GM19239 (cell line): ENCODE results near the gene CDK2AP2.
"Not testable (repeated sequence)": the region's sequence is repeated elsewhere in the genome, so short reads cannot be mapped to it uniquely, and the experiment has no call there.

Experiments
- DNase-seq: peaks from one replicate; pipeline ENCODE4 v3.0.0; 2011; ENCODE audit warnings: low spot score; ENCODE audit not compliant: insufficient read length
- FAIRE-seq: peaks from 2 replicates; lab custom pipeline; 2011; peaks lifted over from hg19 to GRCh38; lab: Jason Lieb, UNC

CDK2AP2 gene

DNA sequence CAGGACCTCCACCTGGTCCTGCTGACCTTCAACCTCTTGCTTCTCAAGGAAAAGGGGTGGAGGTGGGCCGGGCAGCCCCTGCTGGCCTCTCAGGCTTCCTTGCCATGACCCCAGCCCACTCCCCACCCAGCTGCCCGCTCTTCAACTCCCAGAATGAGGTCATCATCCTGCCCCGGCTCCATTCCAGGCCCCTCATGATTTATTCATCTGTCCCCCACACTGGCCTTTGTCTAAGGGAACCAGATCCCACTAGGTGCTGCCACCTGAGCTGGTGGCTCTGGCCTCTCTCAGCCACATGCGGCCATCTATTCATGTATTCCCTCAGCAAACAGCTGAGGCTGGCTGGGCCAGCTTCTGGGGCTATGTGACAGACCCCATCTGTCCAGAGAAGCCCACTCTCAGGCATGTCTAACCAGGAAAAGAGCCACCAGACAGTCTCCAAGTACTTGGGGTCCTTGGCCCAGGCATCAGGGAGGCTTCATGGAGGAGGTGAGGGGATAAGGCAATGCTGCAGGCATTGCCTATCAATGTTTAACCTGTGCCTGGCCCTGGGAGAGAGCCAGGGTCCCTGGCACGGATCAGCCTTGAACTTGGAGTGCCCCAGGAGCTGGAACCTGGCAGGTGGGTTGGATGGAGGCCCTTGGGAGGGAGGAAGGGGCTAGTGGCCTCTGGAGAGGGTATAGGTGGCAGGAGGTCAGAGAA lies 17.5 kb upstream of the CDK2AP2 start:
- DNase-seq = no peak
- no peak for FAIRE-seq

DNA sequence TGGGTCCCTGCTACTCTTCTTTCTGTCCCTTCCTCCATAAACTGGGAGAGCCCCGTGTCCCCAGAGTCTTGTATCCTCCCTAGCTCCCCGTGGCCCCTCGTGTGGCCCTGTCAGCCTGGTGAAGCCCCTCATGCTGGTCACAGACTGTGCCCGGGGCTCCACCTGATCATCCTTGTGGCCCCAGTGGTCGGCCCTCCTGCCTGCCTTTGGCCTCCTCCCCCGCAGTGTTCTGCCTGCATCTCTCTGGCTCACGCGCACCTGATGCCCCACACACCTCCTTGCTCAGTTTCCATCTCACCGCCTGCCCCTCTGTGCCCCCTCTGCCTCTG lies 16.5 kb upstream of the CDK2AP2 start:
- FAIRE-seq (no peak), DNase-seq (no peak)

DNA sequence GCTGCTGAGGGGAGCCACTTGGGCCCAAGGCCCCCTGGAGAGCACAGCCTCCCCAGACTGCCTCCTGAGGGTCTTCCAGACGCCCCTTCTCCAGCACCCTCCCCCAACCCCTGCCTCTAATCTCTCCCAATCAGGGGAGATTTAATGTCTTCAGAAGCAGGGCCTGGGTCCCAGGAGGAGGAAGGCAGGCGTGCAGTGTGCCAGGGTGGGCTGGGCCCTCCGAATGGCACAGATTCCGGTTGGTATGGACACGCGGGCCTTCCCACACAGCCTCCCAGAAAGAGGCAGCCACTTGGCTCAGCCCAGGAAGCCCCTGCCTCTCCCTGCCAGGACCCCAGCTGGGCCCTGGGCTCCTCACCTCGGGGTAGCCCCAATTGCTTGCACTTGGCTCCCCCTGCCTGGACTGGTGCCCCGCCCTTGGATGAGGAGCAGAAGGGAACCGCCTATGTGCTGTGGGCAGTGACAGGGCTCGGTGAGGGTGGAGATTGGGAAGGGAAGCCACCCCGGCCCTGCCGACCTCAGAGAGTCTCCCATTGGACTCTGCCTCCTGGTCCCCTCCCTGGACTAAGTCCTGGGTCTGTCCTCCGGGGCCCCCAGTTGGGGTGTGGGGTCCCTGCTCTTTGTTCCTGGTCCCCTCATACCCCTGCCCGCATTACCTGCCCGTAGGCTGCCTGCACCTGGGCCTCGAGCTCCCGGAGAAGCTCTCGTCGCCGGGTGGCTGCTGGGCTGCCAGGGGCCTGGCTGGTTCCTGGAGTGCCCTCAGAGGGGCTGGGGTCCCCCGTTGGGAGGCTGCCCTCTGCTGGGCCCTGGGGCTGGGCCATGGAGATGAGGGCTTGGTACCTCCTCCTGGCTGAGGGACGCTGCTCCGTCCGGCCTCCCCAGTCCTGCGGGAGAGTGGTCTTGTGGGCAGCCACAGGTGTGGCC lies 15.9 kb upstream of the CDK2AP2 start:
- FAIRE-seq (no peak), DNase-seq (no peak)

DNA sequence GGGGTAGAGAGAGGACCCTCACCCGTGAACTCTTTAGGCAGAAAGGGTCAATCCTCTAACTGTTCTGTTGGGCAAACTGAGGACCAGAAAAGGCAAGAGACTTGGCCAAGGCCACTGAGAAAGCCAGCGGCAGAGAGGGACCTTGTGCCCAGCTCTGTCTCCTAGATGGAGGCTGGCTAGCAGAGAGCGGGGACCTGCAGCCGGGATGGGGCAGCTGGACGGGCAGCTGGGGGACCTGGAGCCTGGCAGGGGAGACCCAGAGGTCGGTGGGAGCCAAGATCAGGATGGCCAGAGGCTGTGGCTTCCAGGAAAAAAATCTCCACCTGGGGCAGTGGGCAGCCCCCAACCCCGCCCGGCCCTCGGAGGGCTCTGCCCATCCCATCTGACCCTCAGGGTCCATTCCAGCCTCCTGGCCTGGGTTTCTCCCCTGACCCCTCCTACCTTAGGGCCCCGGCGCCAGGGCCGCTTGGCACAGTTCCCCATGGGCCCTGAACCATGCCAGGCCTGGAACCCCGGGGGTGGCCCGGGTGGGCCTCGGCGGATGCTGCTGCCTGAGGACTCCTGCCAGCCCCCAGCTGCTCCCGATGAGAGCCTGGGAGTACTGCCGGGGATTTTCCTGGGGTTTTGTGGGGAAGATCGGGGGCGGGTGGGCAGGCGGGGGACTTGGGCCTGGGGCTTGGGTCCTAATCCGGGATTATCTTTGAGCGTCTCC lies 15.0 kb upstream of the CDK2AP2 start, which contains the start of gene CABP2:
TSS of gene CABP2 (minus strand) at position 603 of the 712 bp plus-strand sequence. CDS start at position 483, 120 bp downstream.
- no peak for FAIRE-seq
- DNase-seq = no peak

DNA sequence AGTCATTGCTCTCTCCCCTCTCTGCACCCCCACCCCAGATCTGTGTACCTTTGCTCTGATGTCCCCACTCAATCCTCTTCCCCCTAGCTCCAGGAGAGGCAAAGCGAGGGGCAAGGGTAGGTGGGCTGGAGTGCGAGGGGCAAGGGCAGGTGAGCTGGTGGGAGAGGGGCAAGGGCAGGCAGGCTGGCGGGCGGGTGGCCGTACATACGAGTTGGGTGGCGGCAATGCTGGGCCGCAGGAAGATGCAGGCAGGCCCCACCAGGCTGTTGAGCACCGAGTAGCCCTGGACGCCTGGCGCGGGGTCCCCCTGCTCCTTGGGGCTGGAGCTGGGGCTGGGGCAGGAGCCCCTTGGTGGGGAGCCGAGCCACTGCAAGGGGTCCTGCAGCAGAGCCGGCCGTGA lies 14.4 kb upstream of the CDK2AP2 start:
- FAIRE-seq (no peak), DNase-seq (no peak)

DNA sequence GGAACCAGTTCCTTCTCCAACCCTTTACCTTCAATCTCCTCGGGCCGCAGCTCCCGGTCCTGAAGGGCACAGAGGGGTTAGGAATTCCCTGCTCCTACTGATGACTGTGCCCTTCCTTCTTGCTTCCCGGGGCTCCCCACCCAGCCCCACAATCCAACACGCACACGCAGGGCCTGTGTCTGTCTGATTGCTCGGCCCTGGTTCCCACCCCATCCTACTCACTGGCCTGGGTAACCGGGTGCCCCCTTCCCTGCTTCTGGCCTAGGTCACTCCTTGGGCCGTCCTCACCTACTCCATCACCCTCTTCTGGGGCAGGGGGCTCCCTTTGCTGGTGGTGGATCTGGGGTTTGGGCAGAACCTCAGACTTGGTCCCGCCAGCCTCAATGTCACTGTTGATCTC lies 14.0 kb upstream of the CDK2AP2 start:
- DNase-seq = no peak
- no peak for FAIRE-seq

DNA sequence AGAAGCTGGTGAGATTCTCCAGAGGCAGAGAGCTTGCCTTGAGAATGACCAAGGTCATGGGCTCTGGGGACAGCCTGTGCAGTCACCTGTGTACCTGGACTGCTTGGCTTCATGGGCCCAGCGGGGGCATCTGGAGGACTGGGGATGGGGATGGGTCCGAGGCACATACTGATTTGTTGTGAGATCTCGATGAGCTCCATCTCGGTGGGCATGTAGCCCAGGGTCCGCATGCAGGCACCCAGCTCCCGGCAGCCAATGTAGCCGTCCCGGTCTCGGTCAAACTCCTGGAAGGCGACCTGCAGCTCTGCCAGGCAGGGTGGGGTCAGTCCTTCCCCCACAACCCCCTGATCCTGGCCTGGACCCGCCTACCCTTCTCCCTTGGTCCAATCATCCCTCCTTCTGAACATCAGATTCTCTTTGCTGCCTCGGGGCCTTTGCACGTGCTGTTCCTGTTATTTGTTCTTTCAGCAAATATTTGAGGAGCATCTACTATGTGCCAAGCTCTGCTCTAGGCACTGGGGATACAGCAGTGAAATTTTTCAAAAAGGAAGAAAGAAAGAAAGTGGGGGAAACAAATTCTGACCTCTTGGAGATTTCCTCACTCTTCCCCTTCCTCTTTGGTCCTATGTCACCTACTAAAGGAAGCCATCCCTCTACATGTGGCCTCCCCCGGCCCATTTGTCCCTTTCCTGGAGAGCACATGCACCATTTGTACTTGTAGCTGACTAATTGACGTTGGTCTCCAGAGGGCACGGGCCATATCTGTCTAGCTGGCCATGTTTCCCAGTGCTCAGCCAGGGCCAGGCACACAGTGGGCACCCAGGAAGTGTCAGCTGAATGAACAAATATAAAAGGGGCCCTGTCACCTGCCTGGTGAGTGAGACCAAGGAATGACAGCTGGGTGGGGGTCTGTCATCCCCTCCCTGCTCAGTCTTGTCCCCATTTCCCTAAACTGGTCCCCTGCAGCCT lies 13.2 kb upstream of the CDK2AP2 start:
- no peak for FAIRE-seq
- no peak for DNase-seq

DNA sequence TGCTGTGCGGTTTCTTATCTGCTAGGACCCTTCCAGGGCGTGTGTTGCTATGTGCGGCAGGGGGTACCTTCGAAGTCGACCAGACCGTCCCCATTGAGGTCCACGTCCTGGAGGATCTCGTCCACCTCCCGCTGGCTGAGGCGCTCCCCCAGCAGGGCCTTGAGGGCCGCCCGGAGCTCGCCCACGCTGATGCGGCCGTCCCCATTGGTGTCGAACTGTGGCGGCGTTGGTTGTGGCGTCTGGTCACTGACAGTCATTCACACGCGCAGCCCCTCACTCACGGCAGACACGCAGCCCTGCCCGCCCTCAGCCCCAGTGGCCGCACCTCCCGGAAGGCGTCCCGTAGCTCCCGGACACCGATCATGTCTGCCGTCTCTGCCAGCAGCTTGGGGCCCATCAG lies 11.8 kb upstream of the CDK2AP2 start:
- DNase-seq (no peak), FAIRE-seq (no peak)

DNA sequence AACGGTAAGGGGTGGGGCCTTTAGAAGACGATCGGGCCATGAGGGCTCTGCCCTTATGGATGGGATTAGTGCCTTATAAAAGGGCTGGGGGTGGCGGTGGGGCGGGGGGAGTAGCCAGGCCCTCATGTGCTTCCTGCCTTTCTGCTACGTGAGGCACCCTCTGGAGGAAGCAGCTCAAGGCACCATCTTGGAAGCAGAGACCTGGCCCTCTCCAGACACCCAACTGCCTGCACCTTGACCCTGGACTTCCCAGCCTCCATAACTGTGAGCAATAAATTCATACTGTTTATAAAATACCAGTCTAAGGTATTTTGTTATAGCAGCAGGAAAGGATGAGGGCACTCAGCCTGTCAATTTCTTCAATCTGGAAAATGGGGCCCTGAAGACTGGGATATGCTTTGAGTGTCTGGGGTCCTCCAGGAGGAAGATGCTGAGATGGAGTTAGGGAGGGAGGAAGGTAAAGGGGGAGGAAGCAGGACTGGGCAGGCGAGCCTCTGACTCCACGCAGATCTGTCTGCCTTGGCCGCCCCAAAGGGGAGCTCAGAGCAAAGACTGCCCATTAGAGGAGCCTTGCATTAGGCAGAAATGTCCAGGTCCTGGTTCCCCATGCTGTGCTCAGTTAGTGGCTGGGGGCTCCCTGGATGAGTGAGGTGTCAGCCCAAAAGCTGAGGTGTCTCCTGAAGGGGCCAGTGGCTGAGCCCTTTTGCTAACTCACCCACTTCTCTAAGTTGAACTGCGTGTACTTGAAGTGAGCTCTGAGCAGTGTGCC lies 10.0 kb upstream of the CDK2AP2 start:
- FAIRE-seq = no peak
- no peak for DNase-seq

DNA sequence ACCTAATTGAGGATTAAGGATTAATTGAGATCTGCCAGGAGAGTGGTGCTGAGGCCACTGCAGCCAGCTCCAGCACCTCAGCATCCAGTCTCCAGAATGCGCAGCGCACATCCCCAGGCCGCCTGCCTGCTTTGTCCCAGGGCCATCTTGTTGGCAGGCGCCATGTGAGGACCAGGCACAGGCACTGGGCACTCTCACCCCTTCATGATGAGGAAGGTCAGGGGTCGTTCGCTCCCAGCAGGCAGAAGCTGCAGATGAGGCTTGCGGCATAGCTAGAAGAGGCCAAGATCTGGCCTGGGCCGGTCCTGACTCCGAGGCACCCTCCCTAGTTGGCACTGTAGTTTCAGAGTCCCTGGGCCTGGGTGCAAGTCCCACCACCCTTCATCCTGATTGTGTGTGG lies 8.8 kb upstream of the CDK2AP2 start:
- DNase-seq (no peak), FAIRE-seq (no peak)

DNA sequence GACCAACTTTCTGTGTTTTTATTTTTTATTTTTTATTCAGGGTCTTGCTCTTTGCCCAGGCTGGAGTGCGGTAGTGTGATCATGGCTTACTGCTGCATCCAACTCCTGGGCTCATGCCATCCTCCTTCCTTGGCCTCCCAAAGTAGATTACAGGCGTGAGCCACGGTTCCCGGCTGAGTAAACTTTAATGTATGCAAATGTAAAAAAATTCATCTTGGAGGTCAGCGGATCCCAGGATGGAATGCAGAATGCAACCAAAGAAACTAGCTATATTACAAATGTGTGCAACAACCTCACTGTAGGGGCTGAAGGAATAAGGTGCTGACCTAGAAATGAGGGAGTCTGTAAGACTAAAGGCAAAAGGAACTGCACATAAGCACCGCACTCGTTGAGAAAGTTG lies 6.2 kb upstream of the CDK2AP2 start:
- FAIRE-seq (no peak), DNase-seq (no peak)

DNA sequence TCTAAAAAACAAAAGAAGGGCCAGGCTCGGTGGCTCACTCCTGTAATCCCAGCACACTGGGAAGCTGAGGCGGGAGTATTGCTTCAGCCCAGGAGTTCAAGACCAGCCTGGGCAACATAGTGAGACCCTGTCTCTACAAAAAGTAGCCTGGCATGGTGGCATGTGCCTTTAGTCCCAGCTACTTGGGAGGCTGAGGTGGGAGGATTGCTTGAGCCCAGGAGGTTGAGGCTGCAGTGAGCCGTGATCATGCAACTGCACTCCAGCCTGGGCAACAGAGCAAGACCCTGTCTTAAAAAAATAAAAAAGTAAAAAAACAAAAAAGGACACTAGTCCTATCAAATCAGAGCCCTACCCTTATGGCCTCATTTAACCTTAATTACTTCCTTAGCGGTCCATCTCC lies 3.6 kb upstream of the CDK2AP2 start:
- not testable (repeated sequence) for FAIRE-seq, DNase-seq

DNA sequence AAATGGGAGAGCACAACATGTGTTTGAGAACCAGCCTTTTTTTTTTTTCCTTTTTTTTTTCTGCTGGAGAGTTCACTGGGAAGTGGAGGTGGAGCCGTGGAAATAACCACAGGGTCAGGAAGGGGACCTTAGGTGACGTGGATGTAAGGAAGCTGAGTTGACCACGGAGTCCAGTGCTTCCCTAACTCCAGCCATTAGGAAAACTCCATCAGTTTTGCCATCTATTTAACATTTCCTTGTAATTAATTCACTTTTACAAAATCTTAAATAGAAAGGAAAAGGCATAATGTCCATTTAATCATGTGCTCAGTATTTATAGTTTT lies 2.0 kb upstream of the CDK2AP2 start:
- no peak for DNase-seq
- FAIRE-seq = no peak

DNA sequence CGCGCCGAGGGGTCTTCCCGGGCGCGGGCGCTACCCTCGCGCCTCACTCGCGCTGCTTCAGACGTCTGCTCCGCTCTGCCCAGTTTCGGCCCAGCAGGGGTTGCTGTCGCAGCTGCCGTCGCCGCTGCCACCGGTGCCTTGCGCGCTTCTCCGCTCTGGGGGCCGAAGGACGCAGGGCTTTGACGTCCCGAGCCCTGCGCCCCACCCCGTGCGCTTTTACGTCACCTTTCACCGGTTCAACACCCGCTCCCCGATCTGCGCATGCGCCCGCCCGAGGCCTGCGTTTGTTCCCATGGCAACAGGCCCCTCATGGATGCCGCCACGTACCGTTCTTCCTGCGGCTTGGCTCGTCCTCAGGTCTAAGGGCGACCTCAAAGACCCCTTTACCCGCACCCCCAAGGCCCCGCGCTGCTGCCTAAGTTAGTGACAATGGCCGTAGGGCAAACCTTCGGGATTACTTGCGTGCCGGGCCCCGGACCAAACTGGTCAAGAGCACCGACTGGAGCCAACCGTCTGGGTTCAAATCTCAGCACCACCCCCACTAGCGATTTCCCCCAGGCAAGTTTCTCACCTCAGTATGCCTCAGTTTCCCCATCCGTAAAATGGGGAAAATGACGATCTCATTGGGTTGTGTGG lies 642 bp upstream of the CDK2AP2 start:
- DNase-seq = peak; percentile 94
- no peak for FAIRE-seq

DNA sequence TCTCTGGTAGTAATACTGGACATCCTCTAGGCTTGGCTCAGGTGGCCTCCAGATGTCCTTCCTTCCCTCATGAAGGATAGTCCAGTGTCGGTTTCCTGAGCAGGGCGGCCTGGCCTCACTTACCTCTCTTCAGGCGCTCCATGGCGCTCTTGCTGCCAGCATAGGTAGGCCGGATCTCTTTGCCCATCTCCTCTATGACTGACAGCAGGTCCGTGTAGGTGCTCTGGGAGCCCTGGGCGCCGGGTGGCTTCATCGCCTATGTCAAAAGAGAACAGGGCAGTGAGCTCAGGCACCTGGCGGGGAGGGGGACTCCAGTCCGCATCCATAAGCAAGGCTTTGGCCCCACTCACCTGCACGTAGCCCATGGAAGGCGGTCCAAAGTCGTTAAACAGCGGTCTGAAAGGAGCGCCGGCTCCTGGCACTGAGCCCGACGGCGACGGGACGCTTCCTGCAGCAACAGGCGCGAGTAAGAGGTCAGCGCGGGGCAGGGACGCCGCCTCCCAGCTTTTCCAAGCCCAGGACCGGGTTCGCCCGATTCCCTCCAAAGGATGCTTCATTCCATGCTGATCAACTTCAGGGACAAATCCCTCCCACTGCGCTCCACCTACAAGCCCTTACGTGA lies 609 bp downstream of the CDK2AP2 start:
- FAIRE-seq = peak; percentile 59
- DNase-seq = no peak

DNA sequence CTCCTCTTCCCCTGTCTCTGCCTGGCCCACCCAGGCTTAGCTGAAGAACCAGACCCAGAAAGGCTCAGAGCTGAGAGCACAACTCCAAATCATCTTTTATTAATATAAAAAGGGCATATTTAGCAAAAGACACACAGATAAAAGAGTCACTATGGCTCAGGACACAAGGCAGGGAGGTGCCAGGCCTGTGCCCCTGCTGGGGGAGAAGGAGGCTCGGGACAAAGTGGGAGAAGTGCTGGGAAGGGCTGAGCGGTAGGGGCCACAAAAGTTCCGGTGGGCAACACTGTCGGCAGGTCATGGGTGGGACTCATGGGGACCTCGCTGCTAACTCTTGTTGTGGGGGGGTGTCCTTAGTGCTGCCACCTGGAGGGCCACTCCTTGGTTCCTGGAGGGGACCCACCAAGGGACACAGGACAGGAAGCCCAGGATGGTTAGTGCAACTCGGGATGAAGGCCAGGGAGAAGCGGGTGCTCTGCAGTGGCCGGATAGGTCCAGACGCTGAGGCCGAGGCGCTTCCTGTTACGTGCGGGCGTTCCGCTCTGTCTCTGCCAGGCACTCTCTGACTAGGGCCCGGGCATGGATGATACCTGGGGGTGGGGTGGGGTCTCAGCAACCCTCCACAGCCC lies 1.4 kb downstream of the CDK2AP2 start:
- no peak for DNase-seq

DNA sequence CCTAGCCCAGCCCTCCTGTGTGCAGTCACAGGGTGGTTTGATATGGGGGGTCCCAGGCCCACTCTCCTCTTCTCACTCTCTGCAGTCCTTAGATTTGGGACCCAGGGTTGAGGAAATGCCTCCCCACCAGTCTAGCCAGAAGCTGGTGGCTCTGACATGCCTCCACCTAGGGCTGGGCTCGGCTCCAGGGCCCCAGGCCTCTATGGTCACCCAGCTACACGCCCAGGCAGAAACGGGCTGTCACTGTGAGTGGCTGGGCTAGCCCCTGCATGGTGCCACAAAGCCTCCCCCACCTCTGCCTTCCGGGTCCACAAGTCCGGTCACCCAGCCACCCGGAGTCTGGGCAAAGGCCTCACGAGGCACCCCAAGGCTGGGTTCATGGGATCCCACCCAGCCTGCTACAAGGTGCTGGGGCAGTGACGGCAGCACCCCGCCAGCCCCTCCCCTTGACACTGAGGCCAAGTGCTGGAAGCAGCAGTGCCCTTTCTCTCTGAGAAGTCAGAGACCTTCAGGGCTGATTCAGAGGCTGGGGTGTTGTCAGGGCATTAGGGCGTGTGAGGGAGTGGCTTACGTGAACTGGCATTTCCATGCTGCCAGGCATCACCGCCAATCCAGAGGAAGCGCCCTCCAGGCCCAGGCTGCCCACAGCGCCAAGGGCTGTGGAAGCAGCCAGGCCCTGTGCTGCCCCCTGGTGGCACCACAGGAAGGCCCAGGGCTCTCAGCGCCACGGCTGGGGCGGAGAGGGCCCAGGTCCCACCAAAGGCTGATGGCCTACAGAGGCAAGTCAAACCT lies 2.2 kb downstream of the CDK2AP2 start:
- peak; percentile 85 for DNase-seq
- FAIRE-seq = peak; percentile 89

More for the DNA sequence above, 1.4 kb downstream of the CDK2AP2 start:
- FAIRE-seq = no peak
